Heart left ventricle (tissue), 16 donors: ENCODE data around the gene DCAF15. TPM values are rescaled to one million over a fixed set of nuclear protein-coding genes. Genes with fewer than 3 reads are reported as not detected.

Experiments
- ATAC-seq, 4 donors: fragments of 200-7000 bp; cut with Tn5 transposase; one replicate each; pipeline ENCODE4 v1.9.1; 2020 to 2022; ENCODE audit warnings: moderate library complexity in 4 of 4, mild to moderate bottlenecking in 3 of 4, moderate number of reproducible peaks in 1 of 4
- DNase-seq, 5 donors: peaks; one replicate each; pipeline ENCODE4 v3.0.0-alpha.2; 2020
- H3K27ac ChIP-seq, 12 donors: fragments of 200-600 bp; sonication (generic) in 4 of 12; one replicate each; pipeline versions ENCODE4 v1.5.0 to v1.8.0; 2016 to 2022; ENCODE audit warnings: mild to moderate bottlenecking in 2 of 12
- H3K27me3 ChIP-seq, 9 donors: fragments of 200-600 bp; sonication (generic) in 2 of 9; one replicate each; pipeline versions ENCODE4 v1.5.1 to v1.8.0; 2016 to 2022; ENCODE audit warnings: mild to moderate bottlenecking in 3 of 9
- H3K36me3 ChIP-seq, 9 donors: fragments of 200-600 bp; sonication (generic) in 2 of 9; one replicate each; pipeline versions ENCODE4 v1.5.0 to v1.8.0; 2018 to 2022; ENCODE audit warnings: mild to moderate bottlenecking in 2 of 9
- H3K4me1 ChIP-seq, 12 donors: fragments of 200-600 bp; sonication (generic) in 4 of 12; one replicate each; pipeline versions ENCODE4 v1.5.0 to v1.8.0; 2016 to 2022; ENCODE audit warnings: mild to moderate bottlenecking in 3 of 12
- H3K4me3 ChIP-seq, 12 donors: fragments of 200-600 bp; sonication (generic) in 4 of 12; one replicate each; pipeline versions ENCODE4 v1.5.0 to v1.8.0; 2017 to 2022; ENCODE audit warnings: mild to moderate bottlenecking in 9 of 12, moderate library complexity in 4 of 12
- H3K9me3 ChIP-seq, 12 donors: fragments of 200-600 bp; sonication (generic) in 4 of 12; one replicate each; pipeline versions ENCODE4 v1.5.0 to v1.8.0; 2016 to 2022; ENCODE audit warnings: mild to moderate bottlenecking in 1 of 12
- CTCF ChIP-seq, 12 donors: fragments of 200-600 bp; sonication (generic) in 4 of 12; IDR thresholded peaks; one replicate each; pipeline versions ENCODE4 v1.5.0 to v1.8.0; 2018 to 2022; ENCODE audit warnings: antibody characterized with exemption in 12 of 12, mild to moderate bottlenecking in 5 of 12
- POLR2A ChIP-seq, 2 donors: fragments of 450-650 bp; IDR thresholded peaks; one replicate each; pipeline ENCODE4 v1.6.1; 2017; ENCODE audit warnings: antibody characterized with exemption in 2 of 2, mild to moderate bottlenecking in 2 of 2, moderate library complexity in 2 of 2
- WGBS, 4 donors: extraction: QIAGEN DNeasy Blood & Tissue Kit in 2 of 4; methylation state at CpG; one replicate each; pipeline versions ENCODE4 v1.1.5 to v1.1.7; 2013 to 2018; 5-methylcytosine and 5-hydroxymethylcytosine counted together
- intact Hi-C, 10 donors: fragments of 100-400 bp; cut with DNase I; formaldehyde crosslinking; loops; one replicate each; pipeline versions ENCODE4 v1.11.1 to v1.14.2; 2022
- polyA plus RNA-seq, 2 donors: library from polyadenylated mRNA; stranded (reverse); fragments of 200-250 nt; gene quantifications; one replicate each; pipeline ENCODE4 v1.2.3, GENCODE V29; 2013
- total RNA-seq, 9 donors: library from RNA; depleted of rRNA in 2 of 9; stranded (reverse); fragments of >200 nt in 2 of 9; fragmentation: NEBNext Ultra II Directional in 3 of 9; extraction: Animal tissue kit (Norgen Biotek cat#: 25700) in 3 of 9; gene quantifications; one replicate each; pipeline versions ENCODE4 v1.1.0 to v1.2.4, GENCODE V29; 2016 to 2023
- donor health status: ischemic (EF 13 %, LVEDD 7.1; RV severe dilation, severe dysfunction).
- donor health status: healthy with polysubstance abuse.
- donor health status: DM: no; HTN: yes; CAD: no.
- donor health status: DM: no; HTN: no; CAD: no.
- donor health status: ischemic (EF 25% LVEDD 6.9; RV normal size, moderate dysfunction).
- donor health status: ischemic (EF 25% LVEDD 5.7; RV mildly dilated, moderate dysfunction).
- donor health status: healthy.
- donor health status: DM: yes; HTN: yes; CAD: no.
- donor health status: ischemic (EF 35%, LVEDD 5.7; RV mildly dilated, moderate dysfunction).
- donor health status: nonischemic (EF 11% LVEDD 7.7; RV severe dilation, severe dysfunction).
- donor health status: DM: yes; HTN: yes; CAD: no.
- donor health status: PGD.
- donor health status: ischemic (EF 29% LVEDD 5.4; RV normal size, mild dysfunction).
- donor health status: nonischemic (EF 23%, LVEDD 6.1; RV moderate dilation, normal function).

Gene DCAF15
- total and polyA plus RNA-seq, 11 donors = 8.4 to 25.8 (median 18.1) TPM

GRCh38 chr19:13906521-13906904 is 45.8 kb upstream of the DCAF15 start:
- peak in 2 of 4 donors; percentile 32 to 41 for ATAC-seq
- Histone ChIP-seq H3K4me3 (peak overlapping the region; percentile 63 to 98 (median 83)), H3K27me3 (no peaks in the 10 kb centered on the region), H3K36me3 (peaks cover 0 to 20% (median 9%) of the 10 kb centered on the region in 9 donors), H3K4me1 (peaks cover 0 to 19% (median 14%) of the 10 kb centered on the region in 12 donors), H3K27ac (peak overlapping the region in 11 of 12 donors; percentile 17 to 83 (median 67)), H3K9me3 (no peaks in the 10 kb centered on the region)
- intact Hi-C loops = loop anchor here in 2 of 10 donors (1.0 to 5.0 kb wide), 2 partner anchors 45 to 46 kb away; partner anchors contain the start of gene DCAF15 (in 1 of the 2)
- 3 to 8% (median 5%) methylated on average over 6 to 13 of the region's 13 CpGs for WGBS, 4 donors
- no peak for DNase-seq
- no peak for TF ChIP-seq CTCF (IDR thresholded peaks at IDR 0.05)
- no peak for TF ChIP-seq POLR2A (IDR thresholded peaks at IDR 0.05)

GRCh38 chr19:13906910-13907309 is 45.4 kb upstream of the DCAF15 start:
- Histone ChIP-seq H3K4me1 (peaks cover 0 to 19% (median 14%) of the 10 kb centered on the region in 12 donors), H3K9me3 (no peaks in the 10 kb centered on the region), H3K27ac (peak overlapping the region in 1 of 12 donors; percentile 81), H3K27me3 (no peaks in the 10 kb centered on the region), H3K4me3 (peak overlapping the region; percentile 63 to 98 (median 83)), H3K36me3 (peaks cover 0 to 21% (median 9%) of the 10 kb centered on the region in 9 donors)
- DNase-seq (no peak), ATAC-seq (no peak)
- intact Hi-C loops = loop anchor here in 2 of 10 donors (1.0 to 5.0 kb wide), 2 partner anchors 44 to 45 kb away; partner anchors contain the start of gene DCAF15 (in 1 of the 2)
- 93 to 96% (median 95%) methylated on average over 5 of the region's 5 CpGs for WGBS, 4 donors
- no peak for TF ChIP-seq CTCF (IDR thresholded peaks at IDR 0.05)
- TF ChIP-seq POLR2A (IDR thresholded peaks at IDR 0.05) = no peak

GRCh38 chr19:13908674-13909073 is 43.6 kb upstream of the DCAF15 start:
- no peaks in the 10 kb centered on the region for H3K9me3 ChIP-seq
- intact Hi-C loops = loop anchor here in 1 of 10 donors (5.0 kb wide), 1 partner anchor 44 kb away; the partner anchor contains the start of gene DCAF15
- WGBS, 4 donors = 89 to 91% (median 90%) methylated on average over 8 of the region's 8 CpGs

More at GRCh38 chr19:13908674-13909073, 43.6 kb upstream of the DCAF15 start:
- peaks cover 0 to 19% (median 14%) of the 10 kb centered on the region in 12 donors for H3K4me1 ChIP-seq
- peaks cover 0 to 38% (median 26%) of the 10 kb centered on the region in 9 donors for H3K36me3 ChIP-seq
- DNase-seq (no peak), ATAC-seq (no peak)
- TF ChIP-seq CTCF (IDR thresholded peaks at IDR 0.05) (no peak), POLR2A (IDR thresholded peaks at IDR 0.05) (no peak)
- no peaks in the 10 kb centered on the region for H3K27me3 ChIP-seq
- no peak overlapping the region for H3K4me3 ChIP-seq
- H3K27ac ChIP-seq = no peak overlapping the region
